Activated CD4-positive, alpha-beta T cell treated with anti-CD3 and anti-CD28 coated beads, Interleukin-2, amount 10 ng/mL, durations not matched to agents 24 days and 14 days (primary cell): Measurements from ENCODE around the gene PEX6. TPM values are rescaled to one million over a fixed set of nuclear protein-coding genes. Genes with fewer than 3 reads are reported as not detected.

Experiments used
- DNase-seq: peaks from one replicate; pipeline ENCODE4 v3.0.0; 2022
- H3K27ac Mint-ChIP-seq: one replicate; pipeline ENCODE4 v1.8.0; 2022; ENCODE audit warnings: mild to moderate bottlenecking, mixed read lengths
- H3K27me3 Mint-ChIP-seq: one replicate; pipeline ENCODE4 v1.8.0; 2022; ENCODE audit warnings: mixed read lengths
- H3K36me3 Mint-ChIP-seq: one replicate; pipeline ENCODE4 v1.8.0; 2022; ENCODE audit warnings: low read depth, mild to moderate bottlenecking, mixed read lengths
- H3K4me1 Mint-ChIP-seq: one replicate; pipeline ENCODE4 v1.8.0; 2021; ENCODE audit warnings: mixed read lengths
- H3K4me3 Mint-ChIP-seq: one replicate; pipeline ENCODE4 v1.8.0; 2022; ENCODE audit warnings: mild to moderate bottlenecking, moderate library complexity, mixed read lengths
- H3K9me3 Mint-ChIP-seq: one replicate; pipeline ENCODE4 v1.8.0; 2021; ENCODE audit warnings: mixed read lengths
- intact Hi-C: fragments of 100-400 bp; cut with micrococcal nuclease; formaldehyde crosslinking; loops from one replicate; pipeline ENCODE4 v1.15.1; 2023
- total RNA-seq: library from RNA; stranded (reverse); gene quantifications from 2 replicates; pipeline ENCODE4 v1.2.3, GENCODE V29; 2022

Gene PEX6
- total RNA-seq, 1 donor from 2014 or later: 24.1 TPM

- peak within 1 kb of the TSS; percentile 98 for H3K27ac Mint-ChIP-seq
- no peaks in the 10 kb centered on the region for H3K27me3 Mint-ChIP-seq
- intact Hi-C loops: loop anchor here (1.0 to 2.0 kb wide), 10 partner anchors 28 to 242 kb away; partner anchors contain the start of genes CUL7, KLC4, KLHDC3 and MRPL2
- peaks cover 32% of the 10 kb centered on the region for H3K36me3 Mint-ChIP-seq
- H3K9me3 Mint-ChIP-seq: no peaks in the 10 kb centered on the region
- H3K4me1 Mint-ChIP-seq: peaks cover 34% of the 10 kb centered on the region
- H3K4me3 Mint-ChIP-seq: peak within 1 kb of the TSS; percentile 91
- DNase-seq: peak; percentile 98
Measured at GRCh38 chr6:42928986-42929820, 49.8 kb downstream of the PEX6 start, which contains the start of gene CNPY3. TSS of gene CNPY3 (plus strand) at chr6:42929480. CDS start at chr6:42929571, 91 bp downstream.

GRCh38 chr6:42925248-42925857, 53.6 kb downstream of the PEX6 start:
- Mint-ChIP-seq H3K4me1 (peaks cover 11% of the 10 kb centered on the region), H3K27ac (no peak overlapping the region), H3K36me3 (peaks cover 7% of the 10 kb centered on the region), H3K27me3 (no peaks in the 10 kb centered on the region), H3K9me3 (no peaks in the 10 kb centered on the region), H3K4me3 (no peak overlapping the region)
- DNase-seq: no peak
- intact Hi-C loops: no loop called here

- peaks cover 4% of the 10 kb centered on the region for H3K4me1 Mint-ChIP-seq
- H3K27ac Mint-ChIP-seq: no peak overlapping the region
- H3K27me3 Mint-ChIP-seq: no peaks in the 10 kb centered on the region
- H3K36me3 Mint-ChIP-seq: no peaks in the 10 kb centered on the region
- no peak for DNase-seq
- H3K9me3 Mint-ChIP-seq: no peaks in the 10 kb centered on the region
- no peak overlapping the region for H3K4me3 Mint-ChIP-seq
- intact Hi-C loops: no loop called here
Measured at GRCh38 chr6:42923666-42924065, 55.3 kb downstream of the PEX6 start.

GRCh38 chr6:42921801-42922200, 57.2 kb downstream of the PEX6 start:
- intact Hi-C loops: no loop called here
- DNase-seq: no peak
- Mint-ChIP-seq H3K9me3 (no peaks in the 10 kb centered on the region), H3K4me1 (no peaks in the 10 kb centered on the region), H3K4me3 (no peak overlapping the region), H3K27ac (no peak overlapping the region), H3K36me3 (no peaks in the 10 kb centered on the region), H3K27me3 (no peaks in the 10 kb centered on the region)

DNA sequence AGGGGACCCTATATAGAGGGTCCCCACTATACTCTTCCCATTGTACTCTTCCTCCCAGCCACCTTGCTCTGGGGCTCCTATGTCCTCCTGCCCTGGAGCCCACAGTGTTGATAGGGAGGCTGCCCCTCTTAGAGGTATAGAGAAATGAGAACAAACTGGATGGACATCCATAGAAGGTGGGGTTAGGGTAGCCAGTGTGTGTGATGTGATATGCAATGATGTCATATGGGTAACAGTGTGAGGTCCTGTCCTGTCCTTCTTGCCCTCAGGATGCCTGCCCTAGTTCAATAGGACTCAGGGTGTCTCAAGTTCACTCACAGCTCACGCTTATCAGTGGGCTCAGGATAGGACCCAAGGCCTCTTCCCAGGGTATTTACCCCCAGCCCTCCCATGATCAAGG, 62.7 kb downstream of the PEX6 start:
- Mint-ChIP-seq H3K9me3 (no peaks in the 10 kb centered on the region), H3K4me1 (no peaks in the 10 kb centered on the region), H3K4me3 (no peak overlapping the region), H3K27me3 (peaks cover 11% of the 10 kb centered on the region), H3K27ac (no peak overlapping the region), H3K36me3 (no peaks in the 10 kb centered on the region)
- DNase-seq: no peak
- intact Hi-C loops: no loop called here

- H3K36me3 Mint-ChIP-seq: no peaks in the 10 kb centered on the region
- no peaks in the 10 kb centered on the region for H3K9me3 Mint-ChIP-seq
- intact Hi-C loops: no loop called here
- no peak within 1 kb of the TSS for H3K27ac Mint-ChIP-seq
- no peak within 1 kb of the TSS for H3K4me3 Mint-ChIP-seq
- no peaks in the 10 kb centered on the region for H3K4me1 Mint-ChIP-seq
- H3K27me3 Mint-ChIP-seq: peaks cover 13% of the 10 kb centered on the region
- DNase-seq: no peak
Measured at GRCh38 chr6:42915732-42916131, 63.2 kb downstream of the PEX6 start, which contains the start of gene PTCRA. TSS of gene PTCRA (plus strand) at chr6:42916053. CDS start at chr6:42916070, 17 bp downstream.

DNA sequence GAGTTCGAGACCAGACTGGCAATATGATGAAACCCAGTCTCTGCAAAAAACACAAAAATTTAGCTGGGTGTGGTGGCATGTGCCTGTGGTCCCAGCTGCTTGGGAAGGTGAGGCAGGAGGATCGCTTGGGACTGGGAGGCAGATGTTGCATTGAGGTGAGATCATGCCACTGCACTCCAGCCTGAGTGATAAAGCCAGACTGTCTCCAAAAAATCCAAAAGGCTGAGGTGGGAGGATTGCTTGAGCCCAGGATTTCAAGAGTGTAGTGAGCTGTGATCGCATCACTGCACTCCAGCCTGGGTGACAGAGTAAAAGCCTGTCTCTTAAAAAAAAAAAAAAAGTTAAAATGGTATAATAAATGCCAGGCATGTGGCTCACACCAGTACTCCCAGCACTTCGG, 64.4 kb downstream of the PEX6 start:
- intact Hi-C loops: no loop called here
- no peaks in the 10 kb centered on the region for H3K36me3 Mint-ChIP-seq
- H3K9me3 Mint-ChIP-seq: no peaks in the 10 kb centered on the region
- H3K4me3 Mint-ChIP-seq: no peak overlapping the region
- DNase-seq: no peak
- no peaks in the 10 kb centered on the region for H3K4me1 Mint-ChIP-seq
- peaks cover 13% of the 10 kb centered on the region for H3K27me3 Mint-ChIP-seq
- H3K27ac Mint-ChIP-seq: no peak overlapping the region

Other genes with a start within 250 kb of the PEX6 start
- 18.4 TPM in 2 replicates for gene TBCC, start 233.1 kb downstream of the PEX6 start, total RNA-seq
- gene BICRAL, start 197.1 kb downstream of the PEX6 start, total RNA-seq: 12.5 and 12.9 TPM in 2 replicates
- 182 and 189 TPM in 2 replicates for gene RPL7L1, start 99.6 kb downstream of the PEX6 start, total RNA-seq
- gene PTCRA, start 63.1 kb downstream of the PEX6 start, total RNA-seq: not detected in 2 replicates
- 45.9 and 49.0 TPM in 2 replicates for gene CNPY3, start 49.7 kb downstream of the PEX6 start, total RNA-seq
- gene GNMT, start 18.4 kb downstream of the PEX6 start, total RNA-seq: 0.24 and 0.70 TPM in 2 replicates
- 54.2 and 54.6 TPM in 2 replicates for gene PPP2R5D, start 5.4 kb upstream of the PEX6 start, total RNA-seq
- gene MEA1, start 34.8 kb upstream of the PEX6 start, total RNA-seq: 93.5 and 94.3 TPM in 2 replicates
- 73.8 and 77.5 TPM in 2 replicates for gene KLHDC3, start 35.1 kb upstream of the PEX6 start, total RNA-seq
- 79.9 and 83.4 TPM in 2 replicates for gene RRP36, start 42.4 kb upstream of the PEX6 start, total RNA-seq
- gene CUL7, start 74.7 kb upstream of the PEX6 start, total RNA-seq: 22.6 and 24.7 TPM in 2 replicates
- 83.8 and 103 TPM in 2 replicates for gene MRPL2, start 80.3 kb upstream of the PEX6 start, total RNA-seq
- gene KLC4, start 80.5 kb upstream of the PEX6 start, total RNA-seq: 9.5 and 10.7 TPM in 2 replicates
- 3.4 and 4.3 TPM in 2 replicates for gene PTK7, start 97.1 kb upstream of the PEX6 start, total RNA-seq
- 54.3 and 55.2 TPM in 2 replicates for gene SRF, start 192.1 kb upstream of the PEX6 start, total RNA-seq
- 38.1 and 39.4 TPM in 2 replicates for gene CUL9, start 203.0 kb upstream of the PEX6 start, total RNA-seq